ENCODE measurements around the gene TRHDE. TPM values are rescaled to one million over a fixed set of nuclear protein-coding genes. Genes with fewer than 3 reads are reported as not detected.

The TRHDE gene, protein sequence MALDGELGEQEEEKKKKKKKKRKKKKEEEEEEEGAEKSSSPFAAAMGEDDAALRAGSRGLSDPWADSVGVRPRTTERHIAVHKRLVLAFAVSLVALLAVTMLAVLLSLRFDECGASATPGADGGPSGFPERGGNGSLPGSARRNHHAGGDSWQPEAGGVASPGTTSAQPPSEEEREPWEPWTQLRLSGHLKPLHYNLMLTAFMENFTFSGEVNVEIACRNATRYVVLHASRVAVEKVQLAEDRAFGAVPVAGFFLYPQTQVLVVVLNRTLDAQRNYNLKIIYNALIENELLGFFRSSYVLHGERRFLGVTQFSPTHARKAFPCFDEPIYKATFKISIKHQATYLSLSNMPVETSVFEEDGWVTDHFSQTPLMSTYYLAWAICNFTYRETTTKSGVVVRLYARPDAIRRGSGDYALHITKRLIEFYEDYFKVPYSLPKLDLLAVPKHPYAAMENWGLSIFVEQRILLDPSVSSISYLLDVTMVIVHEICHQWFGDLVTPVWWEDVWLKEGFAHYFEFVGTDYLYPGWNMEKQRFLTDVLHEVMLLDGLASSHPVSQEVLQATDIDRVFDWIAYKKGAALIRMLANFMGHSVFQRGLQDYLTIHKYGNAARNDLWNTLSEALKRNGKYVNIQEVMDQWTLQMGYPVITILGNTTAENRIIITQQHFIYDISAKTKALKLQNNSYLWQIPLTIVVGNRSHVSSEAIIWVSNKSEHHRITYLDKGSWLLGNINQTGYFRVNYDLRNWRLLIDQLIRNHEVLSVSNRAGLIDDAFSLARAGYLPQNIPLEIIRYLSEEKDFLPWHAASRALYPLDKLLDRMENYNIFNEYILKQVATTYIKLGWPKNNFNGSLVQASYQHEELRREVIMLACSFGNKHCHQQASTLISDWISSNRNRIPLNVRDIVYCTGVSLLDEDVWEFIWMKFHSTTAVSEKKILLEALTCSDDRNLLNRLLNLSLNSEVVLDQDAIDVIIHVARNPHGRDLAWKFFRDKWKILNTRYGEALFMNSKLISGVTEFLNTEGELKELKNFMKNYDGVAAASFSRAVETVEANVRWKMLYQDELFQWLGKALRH
- polyA plus RNA-seq (2013) = 3.2 and 4.3 TPM in 2 replicates

DNA sequence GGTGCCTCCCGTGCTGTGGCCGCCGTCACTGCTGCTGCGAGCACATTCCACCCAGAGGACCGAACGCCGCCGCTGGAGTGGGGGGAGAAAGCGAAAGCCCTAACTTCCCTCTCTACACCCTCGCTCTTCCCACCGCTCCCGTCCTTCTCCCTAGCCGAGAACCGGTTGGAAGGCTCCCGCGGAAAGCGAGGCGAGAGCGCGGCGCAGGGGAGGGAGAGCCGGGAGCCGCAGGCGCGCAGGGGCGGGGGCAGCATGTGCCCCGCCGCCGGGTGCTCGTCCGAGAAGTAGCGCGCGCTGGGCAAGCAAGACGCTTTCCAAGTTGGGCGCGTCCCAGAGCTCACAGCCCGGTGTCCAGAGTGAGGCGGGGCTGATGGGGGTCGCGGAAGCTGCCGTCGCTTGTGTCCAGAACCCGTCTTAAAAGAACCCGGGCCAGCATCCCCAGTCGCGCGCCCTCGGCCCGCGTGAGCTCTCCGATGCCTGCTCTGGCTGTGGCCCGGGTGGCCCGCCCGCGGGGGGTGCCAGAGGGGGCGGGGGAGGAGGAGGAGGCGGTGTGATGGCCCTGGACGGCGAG is at the start of gene TRHDE:
TSS of gene TRHDE (plus strand) at position 280 of the 571 bp plus-strand sequence. CDS start at position 554, 274 bp downstream.
- peak within 1 kb of the TSS; percentile 63 for H3K18ac ChIP-seq (ENCODE audit: low read length)
- no peak within 1 kb of the TSS for H2BK12ac ChIP-seq (ENCODE audit: low read length)
- H3K79me1 ChIP-seq (ENCODE audit: low read length) = peaks cover 5% of the 10 kb centered on the region
- no CpG with 5 or more reads among the region's 60 CpGs for WGBS (ENCODE audit: extremely low coverage, insufficient coverage, insufficient read length)
- H3K36me3 ChIP-seq (ENCODE audit: control insufficient read depth in 1 of 2, insufficient read depth in 2 of 2, low read length in 2 of 2) = no peaks in the 10 kb centered on the region
- H3K4me1 ChIP-seq (ENCODE audit: control insufficient read depth in 1 of 2, insufficient read depth in 2 of 2, low read length in 2 of 2) = peaks cover 6 to 10% of the 10 kb centered on the region in 2 experiments
- H2AK5ac ChIP-seq (ENCODE audit: low read length) = no peak within 1 kb of the TSS
- H3K9ac ChIP-seq (ENCODE audit: low read length) = peak within 1 kb of the TSS; percentile 42
- peak within 1 kb of the TSS; percentile 55 for H2AFZ ChIP-seq (ENCODE audit: insufficient read depth, low read length, poor library complexity)
- peaks cover 2% of the 10 kb centered on the region for H3K9me3 ChIP-seq (ENCODE audit: insufficient read depth, low read depth, low read length)
- H4K8ac ChIP-seq (ENCODE audit: low read depth, low read length) = peak within 1 kb of the TSS; percentile 14
- H2BK5ac ChIP-seq (ENCODE audit: low read depth, low read length, poor library complexity) = no peak within 1 kb of the TSS
- peak within 1 kb of the TSS; percentile 20 for H3K14ac ChIP-seq (ENCODE audit: low read length)
- DNase-seq = no peak
- no peak within 1 kb of the TSS for H3K23ac ChIP-seq (ENCODE audit: low read length)
- peak within 1 kb of the TSS; percentile 75 for H3K4me3 ChIP-seq (ENCODE audit: low read depth, low read length)
- H3K79me2 ChIP-seq (ENCODE audit: control insufficient read depth, insufficient read depth, low read length, poor library complexity) = peaks cover 2% of the 10 kb centered on the region
- peak within 1 kb of the TSS; percentile 97 for H3K4me2 ChIP-seq (ENCODE audit: low read length)
- peak within 1 kb of the TSS; percentile 9 for H4K12ac ChIP-seq (ENCODE audit: low read depth, low read length)
- peaks cover 15% of the 10 kb centered on the region for H3K27me3 ChIP-seq (ENCODE audit: insufficient read depth, low read length)
- no peak within 1 kb of the TSS for H3K4ac ChIP-seq (ENCODE audit: low read depth, low read length)
- no peak within 1 kb of the TSS for H4K91ac ChIP-seq (ENCODE audit: low read depth, low read length)
- peak within 1 kb of the TSS; percentile 20 for H3K27ac ChIP-seq (ENCODE audit: low read depth, low read length)
- H2BK120ac ChIP-seq (ENCODE audit: insufficient read depth, low read length, poor library complexity) = no peak within 1 kb of the TSS

DNA sequence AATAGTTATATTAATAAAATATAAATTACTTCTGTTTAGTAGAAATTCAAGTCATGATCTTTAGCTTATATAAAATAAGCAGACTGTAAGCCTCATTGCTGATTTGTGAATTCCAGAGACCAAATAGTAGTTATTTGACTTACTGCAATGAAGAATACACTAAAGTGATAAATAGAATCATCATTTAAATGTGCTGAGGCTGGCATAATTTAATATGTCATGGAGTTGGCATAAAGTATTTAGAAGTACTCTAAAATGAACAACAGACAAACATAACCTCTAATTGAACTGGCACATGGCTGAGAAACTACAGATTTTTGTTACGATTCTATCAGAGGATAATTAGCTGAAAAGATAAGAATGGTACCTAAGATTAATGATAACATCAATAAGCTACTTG is 45.7 kb upstream of the TRHDE start:
- Histone ChIP-seq H3K9me3 (ENCODE audit: insufficient read depth, low read depth, low read length) (peaks cover 3% of the 10 kb centered on the region), H3K27me3 (ENCODE audit: insufficient read depth, low read length) (no peaks in the 10 kb centered on the region), H3K23ac (ENCODE audit: low read length) (no peak overlapping the region), H3K4me2 (ENCODE audit: low read length) (no peak overlapping the region), H2AFZ (ENCODE audit: insufficient read depth, low read length, poor library complexity) (no peak overlapping the region), H4K12ac (ENCODE audit: low read depth, low read length) (no peak overlapping the region), H3K4me1 (ENCODE audit: control insufficient read depth in 1 of 2, insufficient read depth in 2 of 2, low read length in 2 of 2) (no peaks in the 10 kb centered on the region), H3K79me2 (ENCODE audit: control insufficient read depth, insufficient read depth, low read length, poor library complexity) (no peaks in the 10 kb centered on the region), H3K4me3 (ENCODE audit: low read depth, low read length) (no peak overlapping the region), H3K27ac (ENCODE audit: low read depth, low read length) (no peak overlapping the region), H3K18ac (ENCODE audit: low read length) (no peak overlapping the region), H4K8ac (ENCODE audit: low read depth, low read length) (no peak overlapping the region), H4K91ac (ENCODE audit: low read depth, low read length) (no peak overlapping the region), H3K14ac (ENCODE audit: low read length) (no peak overlapping the region), H2BK5ac (ENCODE audit: low read depth, low read length, poor library complexity) (no peak overlapping the region), H3K4ac (ENCODE audit: low read depth, low read length) (no peak overlapping the region), H3K79me1 (ENCODE audit: low read length) (no peaks in the 10 kb centered on the region), H2BK12ac (ENCODE audit: low read length) (no peak overlapping the region), H2AK5ac (ENCODE audit: low read length) (no peak overlapping the region), H2BK120ac (ENCODE audit: insufficient read depth, low read length, poor library complexity) (no peak overlapping the region), H3K36me3 (ENCODE audit: control insufficient read depth in 1 of 2, insufficient read depth in 2 of 2, low read length in 2 of 2) (no peaks in the 10 kb centered on the region), H3K9ac (ENCODE audit: low read length) (no peak overlapping the region)
- WGBS (ENCODE audit: extremely low coverage, insufficient coverage, insufficient read length) = no CpG with 5 or more reads among the region's 1 CpG
- no peak for DNase-seq

DNA sequence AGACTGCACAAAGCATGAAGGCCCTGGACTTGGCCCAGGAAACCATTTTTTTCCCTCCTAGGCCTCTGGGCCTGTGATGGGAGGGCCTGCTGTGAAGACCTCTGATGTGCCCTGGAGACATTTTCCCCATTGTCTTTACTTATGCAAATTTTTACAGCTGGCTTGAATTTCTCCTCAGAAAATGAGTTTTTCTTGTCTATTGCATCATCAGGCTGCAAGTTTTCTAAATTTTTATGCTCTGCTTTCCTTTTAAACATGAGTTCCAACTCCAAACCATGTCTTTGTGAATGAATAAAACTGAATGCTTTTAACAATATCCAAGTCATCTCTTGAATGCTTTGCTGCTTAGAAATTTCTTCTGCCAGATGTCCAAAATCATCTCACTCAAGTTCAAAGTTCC is 43.7 kb upstream of the TRHDE start:
- no peak overlapping the region for H2BK5ac ChIP-seq (ENCODE audit: low read depth, low read length, poor library complexity)
- no peak overlapping the region for H2BK12ac ChIP-seq (ENCODE audit: low read length)
- H3K27ac ChIP-seq (ENCODE audit: low read depth, low read length) = no peak overlapping the region
- no peak overlapping the region for H3K23ac ChIP-seq (ENCODE audit: low read length)
- H3K9ac ChIP-seq (ENCODE audit: low read length) = no peak overlapping the region
- no peak overlapping the region for H2AFZ ChIP-seq (ENCODE audit: insufficient read depth, low read length, poor library complexity)
- no peaks in the 10 kb centered on the region for H3K36me3 ChIP-seq (ENCODE audit: control insufficient read depth in 1 of 2, insufficient read depth in 2 of 2, low read length in 2 of 2)
- H3K79me1 ChIP-seq (ENCODE audit: low read length) = no peaks in the 10 kb centered on the region
- H4K91ac ChIP-seq (ENCODE audit: low read depth, low read length) = no peak overlapping the region
- peaks cover 3% of the 10 kb centered on the region for H3K9me3 ChIP-seq (ENCODE audit: insufficient read depth, low read depth, low read length)
- H3K14ac ChIP-seq (ENCODE audit: low read length) = no peak overlapping the region
- H4K12ac ChIP-seq (ENCODE audit: low read depth, low read length) = no peak overlapping the region
- H3K4me3 ChIP-seq (ENCODE audit: low read depth, low read length) = no peak overlapping the region
- no peak overlapping the region for H3K18ac ChIP-seq (ENCODE audit: low read length)
- H2AK5ac ChIP-seq (ENCODE audit: low read length) = no peak overlapping the region
- no peaks in the 10 kb centered on the region for H3K4me1 ChIP-seq (ENCODE audit: control insufficient read depth in 1 of 2, insufficient read depth in 2 of 2, low read length in 2 of 2)
- DNase-seq = no peak
- no peaks in the 10 kb centered on the region for H3K27me3 ChIP-seq (ENCODE audit: insufficient read depth, low read length)
- H3K79me2 ChIP-seq (ENCODE audit: control insufficient read depth, insufficient read depth, low read length, poor library complexity) = no peaks in the 10 kb centered on the region
- H2BK120ac ChIP-seq (ENCODE audit: insufficient read depth, low read length, poor library complexity) = no peak overlapping the region
- no peak overlapping the region for H3K4me2 ChIP-seq (ENCODE audit: low read length)
- no peak overlapping the region for H3K4ac ChIP-seq (ENCODE audit: low read depth, low read length)
- H4K8ac ChIP-seq (ENCODE audit: low read depth, low read length) = no peak overlapping the region

DNA sequence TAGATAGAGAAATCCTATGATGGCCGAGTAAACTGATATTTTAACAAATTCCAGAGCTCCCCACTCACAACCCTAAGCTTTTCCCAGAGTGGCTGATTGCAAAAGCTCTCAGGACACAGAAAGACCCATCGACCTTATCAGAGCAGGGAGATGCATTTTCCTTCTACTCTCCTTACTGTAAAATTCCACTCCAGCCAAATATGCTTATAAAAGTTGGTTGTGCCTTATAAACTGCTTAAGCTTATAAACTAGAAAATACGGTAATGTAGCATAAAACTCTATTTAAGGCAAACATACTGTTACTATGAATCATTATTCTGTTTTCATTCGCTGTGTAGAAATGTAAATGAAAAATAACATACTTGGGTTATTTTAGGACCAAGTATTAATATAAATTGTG is 41.6 kb upstream of the TRHDE start:
- H3K27ac ChIP-seq (ENCODE audit: low read depth, low read length) = no peak overlapping the region
- no peak overlapping the region for H2BK5ac ChIP-seq (ENCODE audit: low read depth, low read length, poor library complexity)
- no peaks in the 10 kb centered on the region for H3K27me3 ChIP-seq (ENCODE audit: insufficient read depth, low read length)
- H2AK5ac ChIP-seq (ENCODE audit: low read length) = no peak overlapping the region
- no peaks in the 10 kb centered on the region for H3K79me1 ChIP-seq (ENCODE audit: low read length)
- no peak overlapping the region for H4K8ac ChIP-seq (ENCODE audit: low read depth, low read length)
- no peak overlapping the region for H2AFZ ChIP-seq (ENCODE audit: insufficient read depth, low read length, poor library complexity)
- no peak overlapping the region for H3K4me2 ChIP-seq (ENCODE audit: low read length)
- no peak overlapping the region for H3K9ac ChIP-seq (ENCODE audit: low read length)
- H3K4ac ChIP-seq (ENCODE audit: low read depth, low read length) = no peak overlapping the region
- H4K12ac ChIP-seq (ENCODE audit: low read depth, low read length) = no peak overlapping the region
- no peaks in the 10 kb centered on the region for H3K4me1 ChIP-seq (ENCODE audit: control insufficient read depth in 1 of 2, insufficient read depth in 2 of 2, low read length in 2 of 2)
- H2BK120ac ChIP-seq (ENCODE audit: insufficient read depth, low read length, poor library complexity) = no peak overlapping the region
- no peaks in the 10 kb centered on the region for H3K79me2 ChIP-seq (ENCODE audit: control insufficient read depth, insufficient read depth, low read length, poor library complexity)
- H2BK12ac ChIP-seq (ENCODE audit: low read length) = no peak overlapping the region
- H4K91ac ChIP-seq (ENCODE audit: low read depth, low read length) = no peak overlapping the region
- no peak overlapping the region for H3K4me3 ChIP-seq (ENCODE audit: low read depth, low read length)
- DNase-seq = no peak
- H3K14ac ChIP-seq (ENCODE audit: low read length) = no peak overlapping the region
- H3K36me3 ChIP-seq (ENCODE audit: control insufficient read depth in 1 of 2, insufficient read depth in 2 of 2, low read length in 2 of 2) = no peaks in the 10 kb centered on the region
- no peak overlapping the region for H3K23ac ChIP-seq (ENCODE audit: low read length)
- no peak overlapping the region for H3K18ac ChIP-seq (ENCODE audit: low read length)
- WGBS (ENCODE audit: extremely low coverage, insufficient coverage, insufficient read length) = no CpG with 5 or more reads among the region's 4 CpGs
- H3K9me3 ChIP-seq (ENCODE audit: insufficient read depth, low read depth, low read length) = peaks cover 3% of the 10 kb centered on the region

All from trophoblast cell (in vitro differentiated cells and primary cell).